ENCODE measurements around the gene USP17L21. TPM values are rescaled to one million over a fixed set of nuclear protein-coding genes. Genes with fewer than 3 reads are reported as not detected.
A peak's percentile ranks its signal among the peaks of the same experiment; 100 is the strongest.
"Not testable (repeated sequence)": the region's sequence is repeated elsewhere in the genome, so short reads cannot be mapped to it uniquely, and the experiment has no call there.

The USP17L21 gene
- total RNA-seq, 1 experiment from 2014 or later = not detected

DNA sequence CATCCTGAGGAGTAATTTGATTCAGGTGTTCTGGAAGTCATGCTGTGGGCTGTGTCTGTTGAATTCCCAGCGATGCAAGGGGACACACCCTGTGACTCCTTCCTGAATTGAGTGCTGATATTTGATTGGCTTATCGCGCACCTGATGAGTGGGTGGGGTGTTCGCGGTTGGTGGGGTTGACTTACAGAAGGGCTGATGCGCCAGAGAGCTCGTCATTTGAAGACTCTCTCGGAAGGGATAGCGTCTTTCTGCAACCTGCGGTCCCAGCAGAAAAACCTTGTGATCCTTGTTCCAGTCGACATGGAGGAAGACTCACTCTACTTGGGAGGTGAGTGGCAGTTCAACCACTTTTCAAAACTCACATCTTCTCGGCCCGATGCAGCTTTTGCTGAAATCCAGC, 9.6 kb upstream of the USP17L21 start, which contains the start of gene USP17L19:
USP17L19 (plus strand) TSS at position 301 of the 400 bp plus-strand sequence; CDS start at position 301, 0 bp downstream.
- BruUV-seq (replicated peaks); H3K36me3 Mint-ChIP-seq (ENCODE audit: insufficient read depth, unreplicated experiment); CTCF ChIA-PET; DNase-seq; H3K27ac Mint-ChIP-seq (ENCODE audit: unreplicated experiment); H3K27me3 Mint-ChIP-seq (ENCODE audit: unreplicated experiment); H3K4me1 Mint-ChIP-seq (ENCODE audit: low read depth, unreplicated experiment); intact Hi-C loops (cut with micrococcal nuclease; ENCODE audit: unreplicated experiment); H3K9me3 Mint-ChIP-seq (ENCODE audit: low read depth, unreplicated experiment); H3K4me3 Mint-ChIP-seq (ENCODE audit: low read depth, unreplicated experiment): not testable (repeated sequence)

DNA sequence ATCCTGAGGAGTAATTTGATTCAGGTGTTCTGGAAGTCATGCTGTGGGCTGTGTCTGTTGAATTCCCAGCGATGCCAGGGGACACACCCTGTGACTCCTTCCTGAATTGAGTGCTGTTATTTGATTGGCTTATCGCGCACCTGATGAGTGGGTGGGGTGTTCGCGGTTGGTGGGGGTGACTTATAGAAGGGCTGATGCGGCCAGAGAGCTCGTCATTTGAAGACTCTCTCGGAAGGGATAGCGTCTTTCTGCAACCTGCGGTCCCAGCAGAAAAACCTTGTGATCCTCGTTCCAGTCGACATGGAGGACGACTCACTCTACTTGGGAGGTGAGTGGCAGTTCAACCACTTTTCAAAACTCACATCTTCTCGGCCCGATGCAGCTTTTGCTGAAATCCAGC, 4.8 kb upstream of the USP17L21 start, which contains the start of gene USP17L20:
USP17L20 (plus strand) TSS at position 301 of the 400 bp plus-strand sequence; CDS start at position 301, 0 bp downstream.
- DNase-seq; intact Hi-C loops (cut with micrococcal nuclease; ENCODE audit: unreplicated experiment); H3K27ac Mint-ChIP-seq (ENCODE audit: unreplicated experiment); BruUV-seq (replicated peaks); H3K36me3 Mint-ChIP-seq (ENCODE audit: insufficient read depth, unreplicated experiment); H3K27me3 Mint-ChIP-seq (ENCODE audit: unreplicated experiment); H3K4me1 Mint-ChIP-seq (ENCODE audit: low read depth, unreplicated experiment); H3K9me3 Mint-ChIP-seq (ENCODE audit: low read depth, unreplicated experiment); CTCF ChIA-PET; H3K4me3 Mint-ChIP-seq (ENCODE audit: low read depth, unreplicated experiment): not testable (repeated sequence)

DNA sequence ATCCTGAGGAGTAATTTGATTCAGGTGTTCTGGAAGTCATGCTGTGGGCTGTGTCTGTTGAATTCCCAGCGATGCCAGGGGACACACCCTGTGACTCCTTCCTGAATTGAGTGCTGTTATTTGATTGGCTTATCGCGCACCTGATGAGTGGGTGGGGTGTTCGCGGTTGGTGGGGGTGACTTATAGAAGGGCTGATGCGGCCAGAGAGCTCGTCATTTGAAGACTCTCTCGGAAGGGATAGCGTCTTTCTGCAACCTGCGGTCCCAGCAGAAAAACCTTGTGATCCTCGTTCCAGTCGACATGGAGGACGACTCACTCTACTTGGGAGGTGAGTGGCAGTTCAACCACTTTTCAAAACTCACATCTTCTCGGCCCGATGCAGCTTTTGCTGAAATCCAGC, 4.6 kb downstream of the USP17L21 start, which contains the start of gene USP17L22:
USP17L22 (plus strand) TSS at position 301 of the 400 bp plus-strand sequence; CDS start at position 301, 0 bp downstream.
- BruUV-seq (replicated peaks); H3K36me3 Mint-ChIP-seq (ENCODE audit: insufficient read depth, unreplicated experiment); H3K9me3 Mint-ChIP-seq (ENCODE audit: low read depth, unreplicated experiment); intact Hi-C loops (cut with micrococcal nuclease; ENCODE audit: unreplicated experiment); H3K4me1 Mint-ChIP-seq (ENCODE audit: low read depth, unreplicated experiment); CTCF ChIA-PET; DNase-seq; H3K27me3 Mint-ChIP-seq (ENCODE audit: unreplicated experiment); H3K4me3 Mint-ChIP-seq (ENCODE audit: low read depth, unreplicated experiment); H3K27ac Mint-ChIP-seq (ENCODE audit: unreplicated experiment): not testable (repeated sequence)

DNA sequence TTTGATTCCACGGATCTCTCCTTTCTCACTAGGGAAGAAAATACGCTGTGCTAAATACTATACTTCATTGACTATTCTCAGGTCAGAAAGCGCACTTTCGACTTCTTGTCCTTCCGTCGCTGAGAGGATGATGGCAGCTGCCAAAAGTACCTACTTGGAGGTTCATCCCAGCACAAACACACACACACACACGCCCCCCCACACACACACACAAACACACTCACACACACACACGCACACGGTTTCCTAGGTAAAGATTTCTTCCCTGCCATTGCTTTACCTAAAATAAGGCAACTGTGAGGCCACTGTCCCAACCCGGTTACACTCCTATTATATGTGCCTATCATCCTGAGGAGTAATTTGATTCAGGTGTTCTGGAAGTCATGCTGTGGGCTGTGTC, 9.0 kb downstream of the USP17L21 start:
- intact Hi-C loops (cut with micrococcal nuclease; ENCODE audit: unreplicated experiment); H3K27me3 Mint-ChIP-seq (ENCODE audit: unreplicated experiment); H3K4me1 Mint-ChIP-seq (ENCODE audit: low read depth, unreplicated experiment); H3K36me3 Mint-ChIP-seq (ENCODE audit: insufficient read depth, unreplicated experiment); H3K9me3 Mint-ChIP-seq (ENCODE audit: low read depth, unreplicated experiment); H3K27ac Mint-ChIP-seq (ENCODE audit: unreplicated experiment); H3K4me3 Mint-ChIP-seq (ENCODE audit: low read depth, unreplicated experiment); BruUV-seq (replicated peaks); CTCF ChIA-PET: not testable (repeated sequence)
- peak; percentile 1 for DNase-seq

Other genes starting within 250 kb of the USP17L21 start
- gene FAM90A26, start 92.5 kb upstream of the USP17L21 start, total RNA-seq (2022) = not detected in 2 replicates
- not detected in 2 replicates for gene USP17L10, start 52.2 kb upstream of the USP17L21 start, total RNA-seq (2022)
- not detected in 2 replicates for gene USP17L11, start 47.5 kb upstream of the USP17L21 start, total RNA-seq (2022)
- not detected in 2 replicates for gene USP17L12, start 42.7 kb upstream of the USP17L21 start, total RNA-seq (2022)
- gene USP17L13, start 38.0 kb upstream of the USP17L21 start, total RNA-seq (2022) = not detected in 2 replicates
- not detected in 2 replicates for gene USP17L15, start 28.5 kb upstream of the USP17L21 start, total RNA-seq (2022)
- not detected in 2 replicates for gene USP17L17, start 19.0 kb upstream of the USP17L21 start, total RNA-seq (2022)
- gene USP17L18, start 14.2 kb upstream of the USP17L21 start, total RNA-seq (2022) = not detected in 2 replicates
- not detected in 2 replicates for gene USP17L19, start 9.5 kb upstream of the USP17L21 start, total RNA-seq (2022)
- gene USP17L20, start 4.7 kb upstream of the USP17L21 start, total RNA-seq (2022) = not detected in 2 replicates
- gene USP17L22, start 4.7 kb downstream of the USP17L21 start, total RNA-seq (2022) = not detected in 2 replicates
- not detected in 2 replicates for gene USP17L24, start 62.3 kb downstream of the USP17L21 start, total RNA-seq (2022)
- not detected in 2 replicates for gene USP17L25, start 67.0 kb downstream of the USP17L21 start, total RNA-seq (2022)
- not detected in 2 replicates for gene USP17L26, start 71.8 kb downstream of the USP17L21 start, total RNA-seq (2022)
- not detected in 2 replicates for gene USP17L5, start 76.5 kb downstream of the USP17L21 start, total RNA-seq (2022)
- not detected in 2 replicates for gene USP17L27, start 81.3 kb downstream of the USP17L21 start, total RNA-seq (2022)
- not detected in 2 replicates for gene USP17L28, start 86.0 kb downstream of the USP17L21 start, total RNA-seq (2022)
- gene USP17L29, start 90.8 kb downstream of the USP17L21 start, total RNA-seq (2022) = not detected in 2 replicates
- not detected in 2 replicates for gene USP17L30, start 100.3 kb downstream of the USP17L21 start, total RNA-seq (2022)
- gene DEFB131A, start 181.5 kb downstream of the USP17L21 start, total RNA-seq (2022) = not detected in 2 replicates

Measured in Calu3 (cell line).